Endothelial cell of umbilical vein (primary cell): Measurements from ENCODE around the gene TTC23L.

Source experiments
- EZH2 ChIP-seq: IDR thresholded peaks from 2 replicates; pipeline ENCODE4 v1.6.1; 2012; ENCODE audit warnings: borderline replicate concordance, low read depth, mild to moderate bottlenecking, moderate library complexity, low read length, inconsistent platforms; ENCODE audit not compliant: severe bottlenecking
- FOS ChIP-seq: IDR thresholded peaks from 2 replicates; pipeline ENCODE4 v1.6.1; 2011; ENCODE audit warnings: mild to moderate bottlenecking, low read length, moderate library complexity, borderline replicate concordance; ENCODE audit not compliant: insufficient read depth
- MYC ChIP-seq: IDR thresholded peaks from one replicate; pipeline ENCODE4 v1.6.1; 2011; ENCODE audit warnings: mild to moderate bottlenecking, low read depth, low read length
- POLR2A ChIP-seq: IDR thresholded peaks from 2 replicates; pipeline ENCODE4 v1.6.1; 2012; ENCODE audit warnings: low read depth, mild to moderate bottlenecking, control low read depth, low read length
- POLR2AphosphoS5 ChIP-seq: IDR thresholded peaks from 2 replicates; pipeline ENCODE4 v1.6.1; 2012; ENCODE audit warnings: low read depth, mild to moderate bottlenecking, control low read depth, low read length, moderate library complexity; ENCODE audit not compliant: insufficient read depth
- TF ChIP-seq, protein P1 (sequence below), 2 donors: IDR thresholded peaks; 1 replicate in 1 of 2; 2 replicates in 1 of 2; pipeline ENCODE4 v1.5.1; 2011; ENCODE audit warnings: low read length in 2 of 2, mild to moderate bottlenecking in 2 of 2, moderate library complexity in 2 of 2, control low read depth in 1 of 2, inconsistent platforms in 1 of 2, low read depth in 1 of 2; ENCODE audit not compliant: insufficient read depth in 1 of 2; ENCODE audit errors: extremely low read depth in 1 of 2
- TF ChIP-seq, protein P2 (sequence below): IDR thresholded peaks from 2 replicates; pipeline ENCODE4 v1.6.1; 2011; ENCODE audit not compliant: insufficient read depth, insufficient read length

- TF ChIP-seq, protein P1, sequence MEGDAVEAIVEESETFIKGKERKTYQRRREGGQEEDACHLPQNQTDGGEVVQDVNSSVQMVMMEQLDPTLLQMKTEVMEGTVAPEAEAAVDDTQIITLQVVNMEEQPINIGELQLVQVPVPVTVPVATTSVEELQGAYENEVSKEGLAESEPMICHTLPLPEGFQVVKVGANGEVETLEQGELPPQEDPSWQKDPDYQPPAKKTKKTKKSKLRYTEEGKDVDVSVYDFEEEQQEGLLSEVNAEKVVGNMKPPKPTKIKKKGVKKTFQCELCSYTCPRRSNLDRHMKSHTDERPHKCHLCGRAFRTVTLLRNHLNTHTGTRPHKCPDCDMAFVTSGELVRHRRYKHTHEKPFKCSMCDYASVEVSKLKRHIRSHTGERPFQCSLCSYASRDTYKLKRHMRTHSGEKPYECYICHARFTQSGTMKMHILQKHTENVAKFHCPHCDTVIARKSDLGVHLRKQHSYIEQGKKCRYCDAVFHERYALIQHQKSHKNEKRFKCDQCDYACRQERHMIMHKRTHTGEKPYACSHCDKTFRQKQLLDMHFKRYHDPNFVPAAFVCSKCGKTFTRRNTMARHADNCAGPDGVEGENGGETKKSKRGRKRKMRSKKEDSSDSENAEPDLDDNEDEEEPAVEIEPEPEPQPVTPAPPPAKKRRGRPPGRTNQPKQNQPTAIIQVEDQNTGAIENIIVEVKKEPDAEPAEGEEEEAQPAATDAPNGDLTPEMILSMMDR (IDR thresholded peaks at IDR 0.05; ENCODE audit: extremely low read depth in 1 of 2, insufficient read depth in 1 of 2, low read depth in 1 of 2, low read length in 2 of 2): no peak
- TF ChIP-seq POLR2AphosphoS5 (no peak), FOS (no peak), EZH2 (no peak), POLR2A (no peak), MYC (no peak)
- TF ChIP-seq, protein P2, sequence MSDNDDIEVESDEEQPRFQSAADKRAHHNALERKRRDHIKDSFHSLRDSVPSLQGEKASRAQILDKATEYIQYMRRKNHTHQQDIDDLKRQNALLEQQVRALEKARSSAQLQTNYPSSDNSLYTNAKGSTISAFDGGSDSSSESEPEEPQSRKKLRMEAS: no peak
These were observed 60.1 kb downstream of the TTC23L start for GRCh38 chr5:34899066-34899465.
